CD14-positive monocyte (primary cell): ENCODE results near the gene DNAJC6. TPM values are rescaled to one million over a fixed set of nuclear protein-coding genes. Genes with fewer than 3 reads are reported as not detected.

ENCODE experiments used
- DNase-seq, 3 donors: peaks; one replicate each; pipeline ENCODE4 v3.0.0-alpha.2; 2011 to 2022
- H2AFZ ChIP-seq: 2 replicates; pipeline ENCODE4 v1.6.0; 2012; ENCODE audit warnings: mild to moderate bottlenecking, low read depth, low read length, inconsistent platforms; ENCODE audit not compliant: insufficient read depth, poor library complexity, severe bottlenecking
- H3K27ac ChIP-seq, 2 donors: 1 replicate in 1 of 2; 2 replicates in 1 of 2; pipeline ENCODE4 v1.5.1; 2012 to 2013; ENCODE audit warnings: low read length in 2 of 2, control low read depth in 1 of 2, inconsistent platforms in 1 of 2, low read depth in 1 of 2, mild to moderate bottlenecking in 1 of 2
- H3K27me3 ChIP-seq, 2 donors: one replicate each; pipeline versions ENCODE4 v1.6.0 to v1.6.1; 2011 to 2013; ENCODE audit warnings: low read length in 2 of 2; ENCODE audit not compliant: control insufficient read depth in 2 of 2, insufficient read depth in 2 of 2
- H3K36me3 ChIP-seq, 2 donors: replicated peaks in 1 of 2; 1 replicate in 1 of 2; 2 replicates in 1 of 2; pipeline versions ENCODE4 v1.5.1 to v1.6.1; 2012 to 2013; ENCODE audit warnings: low read length in 2 of 2, control low read depth in 1 of 2, inconsistent platforms in 1 of 2, mild to moderate bottlenecking in 1 of 2; ENCODE audit not compliant: insufficient read depth in 2 of 2, control insufficient read depth in 1 of 2
- H3K4me1 ChIP-seq, 2 donors: 1 replicate in 1 of 2; 2 replicates in 1 of 2; pipeline versions ENCODE4 v1.5.1 to v1.6.1; 2012 to 2013; ENCODE audit warnings: low read length in 2 of 2, control low read depth in 1 of 2, inconsistent platforms in 1 of 2, mild to moderate bottlenecking in 1 of 2, moderate library complexity in 1 of 2; ENCODE audit not compliant: insufficient read depth in 2 of 2, control insufficient read depth in 1 of 2
- H3K4me2 ChIP-seq: replicated peaks from 2 replicates; pipeline ENCODE3; 2012; ENCODE audit warnings: low read length, moderate library complexity, mild to moderate bottlenecking; ENCODE audit not compliant: poor library complexity, severe bottlenecking; ENCODE audit errors: extremely low read depth
- H3K4me3 ChIP-seq, 3 experiments: fragments of 200-600 bp in 1 of 3; sonication (generic) in 1 of 3; replicated peaks in 1 of 3; 1 replicate in 2 of 3; 2 replicates in 1 of 3; pipeline ENCODE4 v1.5.1; 2011 to 2013; ENCODE audit warnings: low read length in 3 of 3, mild to moderate bottlenecking in 3 of 3, control low read depth in 2 of 3, low read depth in 2 of 3, inconsistent platforms in 1 of 3, moderate library complexity in 1 of 3
- H3K79me2 ChIP-seq: 2 replicates; pipeline ENCODE4 v1.6.0; 2012; ENCODE audit warnings: mild to moderate bottlenecking, control low read depth, inconsistent platforms, low read length, moderate library complexity; ENCODE audit not compliant: insufficient read depth
- H3K9ac ChIP-seq: 2 replicates; pipeline ENCODE4 v1.6.0; 2017; ENCODE audit warnings: low read length, mild to moderate bottlenecking; ENCODE audit not compliant: insufficient read depth, poor library complexity, severe bottlenecking
- H3K9me3 ChIP-seq, 2 donors: replicated peaks in 1 of 2; 1 replicate in 1 of 2; 2 replicates in 1 of 2; pipeline versions ENCODE4 v1.5.1 to v1.6.1; 2012 to 2013; ENCODE audit warnings: low read length in 2 of 2, control low read depth in 1 of 2; ENCODE audit not compliant: control insufficient read depth in 1 of 2, insufficient read depth in 1 of 2
- H4K20me1 ChIP-seq: 2 replicates; pipeline ENCODE4 v1.6.0; 2012; ENCODE audit warnings: mild to moderate bottlenecking, low read length, control low read depth, moderate library complexity; ENCODE audit not compliant: insufficient read depth
- H3K27ac Mint-ChIP-seq, 7 donors: one replicate each; pipeline ENCODE4 v1.8.0; 2020; ENCODE audit warnings: mild to moderate bottlenecking in 7 of 7, mixed read lengths in 7 of 7, moderate library complexity in 6 of 7, inconsistent platforms in 2 of 7
- H3K27me3 Mint-ChIP-seq, 3 donors: one replicate each; pipeline ENCODE4 v1.8.0; 2021 to 2022; ENCODE audit warnings: low read depth in 3 of 3, mild to moderate bottlenecking in 3 of 3, mixed read lengths in 3 of 3, moderate library complexity in 3 of 3, inconsistent platforms in 1 of 3
- H3K36me3 Mint-ChIP-seq, 2 donors: one replicate each; pipeline ENCODE4 v1.8.0; 2020; ENCODE audit warnings: mixed read lengths in 2 of 2, inconsistent platforms in 1 of 2, mild to moderate bottlenecking in 1 of 2
- H3K4me1 Mint-ChIP-seq: one replicate; pipeline ENCODE4 v1.8.0; 2020; ENCODE audit warnings: mild to moderate bottlenecking, mixed read lengths
- H3K4me3 Mint-ChIP-seq, 2 donors: one replicate each; pipeline ENCODE4 v1.8.0; 2020; ENCODE audit warnings: mild to moderate bottlenecking in 2 of 2, mixed read lengths in 2 of 2, moderate library complexity in 1 of 2
- H3K9me3 Mint-ChIP-seq, 7 donors: one replicate each; pipeline ENCODE4 v1.8.0; 2020 to 2022; ENCODE audit warnings: mixed read lengths in 7 of 7, mild to moderate bottlenecking in 6 of 7, moderate library complexity in 6 of 7, inconsistent platforms in 2 of 7
- WGBS: methylation state at CpG from one replicate; pipeline ENCODE4 v1.1.5; 2013; ENCODE audit warnings: missing lambda C conversion rate; ENCODE audit not compliant: insufficient coverage; 5-methylcytosine and 5-hydroxymethylcytosine counted together
- intact Hi-C, 2 donors: fragments of 100-400 bp; cut with micrococcal nuclease; formaldehyde crosslinking; loops; one replicate each; pipeline versions ENCODE4 v1.15.0 to v1.15.1; 2023
- polyA plus RNA-seq, 3 donors: library from polyadenylated mRNA; depleted of rRNA in 1 of 3; unstranded in 2 of 3; stranded (reverse) in 1 of 3; fragments of 300-500 nt in 2 of 3; fragments of >200 nt in 1 of 3; fragmentation: Illumina TruSeq in 2 of 3; gene quantifications; 1 replicate in 2 of 3; 2 replicates in 1 of 3; pipeline ENCODE4 v1.2.3, GENCODE V29; 2012 to 2021
- TF ChIP-seq, protein P1 (sequence below): fragments of 200-600 bp; IDR thresholded peaks from one replicate; pipeline ENCODE4 v1.8.0; 2022; ENCODE audit warnings: antibody characterized with exemption, mild to moderate bottlenecking

Gene DNAJC6
- polyA plus RNA-seq, 3 donors = 0.05 TPM; not detected in 2

DNA sequence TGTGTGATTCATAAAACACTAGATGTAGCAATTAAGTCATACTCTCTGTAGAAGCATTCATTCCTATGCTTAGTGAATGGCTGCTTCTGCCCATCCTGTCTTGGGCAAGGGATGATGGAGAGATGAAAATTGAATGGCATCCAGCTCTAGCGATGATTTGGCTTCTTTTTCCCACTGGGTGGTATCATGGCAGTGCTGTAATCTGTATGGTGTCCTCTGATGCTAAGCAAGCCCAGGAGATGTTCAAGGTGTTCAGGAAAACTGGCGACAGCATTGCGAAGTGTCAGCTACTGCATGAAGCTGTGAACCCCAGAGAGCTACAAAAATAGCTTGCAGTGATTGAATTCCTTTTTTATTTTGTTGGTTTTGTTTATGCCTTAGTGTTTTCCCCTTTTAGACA, 62.2 kb downstream of the DNAJC6 start:
- no peaks in the 10 kb centered on the region for H3K79me2 ChIP-seq
- H3K36me3 Mint-ChIP-seq = no peaks in the 10 kb centered on the region
- no peak overlapping the region for H3K4me3 Mint-ChIP-seq
- H3K27me3 ChIP-seq = no peaks in the 10 kb centered on the region
- DNase-seq = no peak
- no peaks in the 10 kb centered on the region for H3K4me1 Mint-ChIP-seq
- H3K27ac Mint-ChIP-seq = no peak overlapping the region
- H3K4me2 ChIP-seq = no peak overlapping the region
- peaks cover 0 to 3% (median 0%) of the 10 kb centered on the region in 3 donors for H3K27me3 Mint-ChIP-seq
- no peaks in the 10 kb centered on the region for H4K20me1 ChIP-seq
- no peak overlapping the region for H3K27ac ChIP-seq
- H3K9ac ChIP-seq = no peak overlapping the region
- peaks cover 2 to 8% (median 4%) of the 10 kb centered on the region in 7 donors for H3K9me3 Mint-ChIP-seq
- no peaks in the 10 kb centered on the region for H3K9me3 ChIP-seq
- WGBS = 95% methylated on average over 3 of the region's 3 CpGs
- no peak overlapping the region for H3K4me3 ChIP-seq
- TF ChIP-seq, protein P1, sequence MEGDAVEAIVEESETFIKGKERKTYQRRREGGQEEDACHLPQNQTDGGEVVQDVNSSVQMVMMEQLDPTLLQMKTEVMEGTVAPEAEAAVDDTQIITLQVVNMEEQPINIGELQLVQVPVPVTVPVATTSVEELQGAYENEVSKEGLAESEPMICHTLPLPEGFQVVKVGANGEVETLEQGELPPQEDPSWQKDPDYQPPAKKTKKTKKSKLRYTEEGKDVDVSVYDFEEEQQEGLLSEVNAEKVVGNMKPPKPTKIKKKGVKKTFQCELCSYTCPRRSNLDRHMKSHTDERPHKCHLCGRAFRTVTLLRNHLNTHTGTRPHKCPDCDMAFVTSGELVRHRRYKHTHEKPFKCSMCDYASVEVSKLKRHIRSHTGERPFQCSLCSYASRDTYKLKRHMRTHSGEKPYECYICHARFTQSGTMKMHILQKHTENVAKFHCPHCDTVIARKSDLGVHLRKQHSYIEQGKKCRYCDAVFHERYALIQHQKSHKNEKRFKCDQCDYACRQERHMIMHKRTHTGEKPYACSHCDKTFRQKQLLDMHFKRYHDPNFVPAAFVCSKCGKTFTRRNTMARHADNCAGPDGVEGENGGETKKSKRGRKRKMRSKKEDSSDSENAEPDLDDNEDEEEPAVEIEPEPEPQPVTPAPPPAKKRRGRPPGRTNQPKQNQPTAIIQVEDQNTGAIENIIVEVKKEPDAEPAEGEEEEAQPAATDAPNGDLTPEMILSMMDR = no peak
- no peak overlapping the region for H2AFZ ChIP-seq
- H3K36me3 ChIP-seq = no peaks in the 10 kb centered on the region
- H3K4me1 ChIP-seq = no peaks in the 10 kb centered on the region
- intact Hi-C loops = no loop called here

DNA sequence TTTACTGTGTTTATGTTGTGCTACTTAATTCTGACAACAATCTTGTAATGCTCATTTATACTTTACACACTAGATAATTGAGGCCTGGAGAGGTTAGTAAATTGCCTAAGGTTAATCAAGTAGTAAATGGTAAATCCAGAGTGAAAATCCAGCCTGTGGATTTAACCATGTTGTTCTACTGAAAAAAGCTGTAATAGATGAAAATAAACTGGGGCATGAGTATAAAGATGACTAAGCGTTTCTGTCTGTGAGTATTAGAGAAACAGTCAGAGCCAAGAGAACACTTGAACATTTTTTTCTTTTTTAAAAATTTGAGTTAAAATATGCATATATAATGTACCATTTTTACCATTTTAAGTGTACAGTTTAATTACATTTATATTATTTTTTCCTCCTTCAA, 63.2 kb downstream of the DNAJC6 start:
- Histone ChIP-seq H3K36me3 (no peaks in the 10 kb centered on the region), H3K4me2 (no peak overlapping the region), H3K79me2 (no peaks in the 10 kb centered on the region), H3K9me3 (no peaks in the 10 kb centered on the region), H4K20me1 (no peaks in the 10 kb centered on the region), H3K27ac (no peak overlapping the region), H3K4me1 (no peaks in the 10 kb centered on the region), H2AFZ (no peak overlapping the region), H3K9ac (no peak overlapping the region), H3K4me3 (no peak overlapping the region), H3K27me3 (no peaks in the 10 kb centered on the region)
- intact Hi-C loops = no loop called here
- H3K36me3 Mint-ChIP-seq = no peaks in the 10 kb centered on the region
- DNase-seq = no peak
- TF ChIP-seq, protein P1 = no peak
- H3K4me1 Mint-ChIP-seq = no peaks in the 10 kb centered on the region
- peaks cover 0 to 3% (median 0%) of the 10 kb centered on the region in 3 donors for H3K27me3 Mint-ChIP-seq
- peaks cover 2 to 8% (median 4%) of the 10 kb centered on the region in 7 donors for H3K9me3 Mint-ChIP-seq
- no peak overlapping the region for H3K27ac Mint-ChIP-seq
- WGBS = no CpG with 5 or more reads among the region's 1 CpG
- H3K4me3 Mint-ChIP-seq = no peak overlapping the region
